PC-9 (cell line): ENCODE data around the gene SGCE. TPM values are rescaled to one million over a fixed set of nuclear protein-coding genes. Genes with fewer than 3 reads are reported as not detected.

Experiments
- BruUV-seq: library from RNA; stranded (reverse); fragments of 400-500 nt; replicated peaks from 2 replicates; lab custom pipeline; 2021; lab: Mats Ljungman, UMichigan
- CTCF ChIA-PET: fragments of 300-600 bp; sonication (Branson Sonifier 250); formaldehyde crosslinking; loops from one replicate; lab custom pipeline; 2022; ENCODE audit warnings: antibody characterized with exemption; lab: Charles Lee
- POLR2A ChIA-PET: fragments of 300-600 bp; sonication (Branson Sonifier 250); formaldehyde crosslinking; loops from one replicate; lab custom pipeline; 2022; ENCODE audit warnings: antibody characterized with exemption; ENCODE audit not compliant: unreplicated experiment; lab: Charles Lee
- DNase-seq, 2 experiments: peaks; one replicate each; pipeline versions ENCODE4 v3.0.0 to v3.0.0-alpha.2; 2015 to 2022; ENCODE audit warnings: mixed read lengths in 1 of 2
- H2AFZ ChIP-seq: fragments of 200-600 bp; sonication (generic); 2 replicates; pipeline ENCODE4 v1.8.1; 2017; ENCODE audit warnings: antibody characterized with exemption
- H3F3A ChIP-seq: fragments of 200-600 bp; sonication (generic); 2 replicates; pipeline ENCODE4 v1.8.1; 2017; ENCODE audit warnings: antibody characterized with exemption, mild to moderate bottlenecking, low read depth; ENCODE audit not compliant: insufficient read depth
- H3K27ac ChIP-seq: fragments of 200-600 bp; sonication (generic); 2 replicates; pipeline ENCODE4 v1.6.1; 2016; ENCODE audit warnings: mixed run types
- H3K27me3 ChIP-seq: fragments of 200-600 bp; sonication (generic); 2 replicates; pipeline ENCODE4 v1.6.1; 2016; ENCODE audit warnings: low read depth, mixed run types; ENCODE audit not compliant: insufficient read depth
- H3K36me3 ChIP-seq: fragments of 200-600 bp; sonication (generic); 2 replicates; pipeline ENCODE4 v1.6.1; 2016; ENCODE audit warnings: low read depth, mixed run types
- H3K4me1 ChIP-seq: fragments of 200-600 bp; sonication (generic); replicated peaks from 2 replicates; pipeline ENCODE4 v1.6.1; 2016; ENCODE audit warnings: mixed run types; ENCODE audit not compliant: insufficient read depth
- H3K4me2 ChIP-seq: fragments of 200-600 bp; sonication (generic); 2 replicates; pipeline ENCODE4 v1.6.1; 2017; ENCODE audit warnings: mixed run types
- H3K4me3 ChIP-seq: fragments of 200-600 bp; sonication (generic); 2 replicates; pipeline ENCODE4 v1.6.1; 2016; ENCODE audit warnings: mixed run types
- H3K79me2 ChIP-seq: fragments of 200-600 bp; sonication (generic); 2 replicates; pipeline ENCODE4 v1.6.1; 2017; ENCODE audit warnings: low read depth, mixed run types
- H3K9me2 ChIP-seq: fragments of 200-600 bp; sonication (generic); 2 replicates; pipeline ENCODE4 v1.8.1; 2017; ENCODE audit warnings: mild to moderate bottlenecking; ENCODE audit not compliant: insufficient read depth
- H3K9me3 ChIP-seq: fragments of 200-600 bp; sonication (generic); 2 replicates; pipeline ENCODE4 v1.8.1; 2016; ENCODE audit warnings: low read depth; ENCODE audit not compliant: insufficient read depth
- H4K20me1 ChIP-seq: fragments of 200-600 bp; sonication (generic); 2 replicates; pipeline ENCODE4 v1.8.1; 2017; ENCODE audit not compliant: insufficient read depth
- CTCF ChIP-seq: fragments of 200-600 bp; sonication (generic); conservative IDR thresholded peaks from 2 replicates; pipeline ENCODE4 v1.6.1; 2017; ENCODE audit warnings: mixed run types, antibody characterized with exemption, mild to moderate bottlenecking, moderate library complexity
- EZH2 ChIP-seq: fragments of 200-600 bp; sonication (generic); IDR thresholded peaks from 2 replicates; pipeline ENCODE4 v1.8.0; 2017; ENCODE audit warnings: antibody characterized with exemption, low read depth
- intact Hi-C: fragments of 100-400 bp; cut with micrococcal nuclease; formaldehyde crosslinking; loops from one replicate; pipeline ENCODE4 v1.10.0; 2022; ENCODE audit not compliant: unreplicated experiment
- total RNA-seq: library from RNA; stranded (reverse); gene quantifications from 2 replicates; pipeline ENCODE4 v1.2.3, GENCODE V29; 2021

SGCE gene
- total RNA-seq, 1 experiment from 2014 or later = 37.7 TPM

- Histone ChIP-seq H3K79me2 (no peaks in the 10 kb centered on the region), H3K4me2 (no peak overlapping the region), H3K27me3 (no peaks in the 10 kb centered on the region), H3F3A (peaks cover 18% of the 10 kb centered on the region), H3K9me2 (no peaks in the 10 kb centered on the region), H3K4me3 (no peak overlapping the region), H3K27ac (no peak overlapping the region), H2AFZ (no peak overlapping the region), H3K9me3 (no peaks in the 10 kb centered on the region; the same call in 1 of the 2 replicates), H3K4me1 (no peaks in the 10 kb centered on the region; the same call in 1 of the 2 replicates), H3K36me3 (no peaks in the 10 kb centered on the region), H4K20me1 (no peaks in the 10 kb centered on the region)
- ChIA-PET POLR2A (no interaction called here), CTCF (no interaction called here)
- TF ChIP-seq CTCF (no peak), EZH2 (no peak)
- no peak for DNase-seq
- intact Hi-C loops = no loop called here
- BruUV-seq = no TSS peak
Measured at GRCh38 chr7:94660006-94660405, 4.1 kb upstream of the SGCE start.

- H3K4me1 ChIP-seq = peaks cover 9% of the 10 kb centered on the region
- peak overlapping the region; percentile 47 for H3K4me2 ChIP-seq
- no peaks in the 10 kb centered on the region for H3K36me3 ChIP-seq
- no peaks in the 10 kb centered on the region for H3K27me3 ChIP-seq
- H3K4me3 ChIP-seq = no peak overlapping the region
- H3F3A ChIP-seq = peaks cover 18% of the 10 kb centered on the region
- no TSS peak for BruUV-seq
- TF ChIP-seq EZH2 (no peak), CTCF (no peak)
- no peak overlapping the region for H2AFZ ChIP-seq
- no peak overlapping the region for H3K27ac ChIP-seq
- CTCF ChIA-PET = no interaction called here
- intact Hi-C loops = loop anchor here (5.0 to 10.0 kb wide), 6 partner anchors 38 to 586 kb away; no protein-coding TSS in a partner anchor
- POLR2A ChIA-PET = no interaction called here
- H3K79me2 ChIP-seq = peaks cover 10% of the 10 kb centered on the region
- H4K20me1 ChIP-seq = no peaks in the 10 kb centered on the region
- no peaks in the 10 kb centered on the region; the same call in 1 of the 2 replicates for H3K9me3 ChIP-seq
- DNase-seq = no peak
- H3K9me2 ChIP-seq = no peaks in the 10 kb centered on the region
Measured at GRCh38 chr7:94658826-94659225, 2.9 kb upstream of the SGCE start.

- no peaks in the 10 kb centered on the region for H3K36me3 ChIP-seq
- H3F3A ChIP-seq = peaks cover 18% of the 10 kb centered on the region
- H4K20me1 ChIP-seq = no peaks in the 10 kb centered on the region
- H3K4me3 ChIP-seq = no peak overlapping the region
- H3K79me2 ChIP-seq = peaks cover 13% of the 10 kb centered on the region
- BruUV-seq = no TSS peak
- H2AFZ ChIP-seq = no peak overlapping the region
- CTCF ChIA-PET = no interaction called here
- H3K9me2 ChIP-seq = no peaks in the 10 kb centered on the region
- intact Hi-C loops = loop anchor here (5.0 to 10.0 kb wide), 6 partner anchors 39 to 587 kb away; no protein-coding TSS in a partner anchor
- peak overlapping the region; percentile 47; the same call in 1 of the 2 replicates for H3K4me2 ChIP-seq
- peaks cover 17% of the 10 kb centered on the region for H3K4me1 ChIP-seq
- TF ChIP-seq EZH2 (no peak), CTCF (no peak)
- no peaks in the 10 kb centered on the region for H3K27me3 ChIP-seq
- POLR2A ChIA-PET = interaction anchor here (0.6 to 0.7 kb wide), 2 partner anchors 148 to 655 kb away, joined by 3 read pairs; no protein-coding TSS in a partner anchor
- H3K27ac ChIP-seq = no peak overlapping the region
- H3K9me3 ChIP-seq = no peaks in the 10 kb centered on the region; the same call in 1 of the 2 replicates
- peak; percentile 82 to 86 for DNase-seq
Measured at GRCh38 chr7:94657771-94658693, 2.1 kb upstream of the SGCE start.
